HepG2 (cell line): Measurements from ENCODE around the gene PRR35. TPM values are rescaled to one million over a fixed set of nuclear protein-coding genes. Genes with fewer than 3 reads are reported as not detected.
A peak's percentile ranks its signal among the peaks of the same experiment; 100 is the strongest.

Source experiments
- AGO2 ChIP-seq: fragments of 200-400 bp; formaldehyde crosslinking; optimal IDR thresholded peaks from 2 replicates; pipeline ENCODE3; 2017; ENCODE audit warnings: mild to moderate bottlenecking, low read depth, low read length, moderate library complexity
- ATF7 ChIP-seq, 2 experiments: fragments of 450-650 bp in 1 of 2; sonication (generic) in 1 of 2; formaldehyde crosslinking in 1 of 2; IDR thresholded peaks; 2 replicates each; pipeline versions ENCODE4 v1.4.0 to v1.6.1; 2016 to 2020; ENCODE audit warnings: antibody characterized with exemption in 1 of 2, mild to moderate bottlenecking in 1 of 2, missing genetic modification reagents in 1 of 2
- CCAR2 ChIP-seq: fragments of 200-400 bp; formaldehyde crosslinking; optimal IDR thresholded peaks from 2 replicates; pipeline ENCODE3; 2018; ENCODE audit warnings: low read depth, mild to moderate bottlenecking, low read length, moderate library complexity
- CEBPB ChIP-seq: IDR thresholded peaks from 2 replicates; pipeline ENCODE4 v1.6.1; 2011; ENCODE audit warnings: low read depth, low read length, improper control_type of control experiment, borderline replicate concordance
- FOXK1 ChIP-seq: sonication (generic); formaldehyde crosslinking; IDR thresholded peaks from 2 replicates; pipeline ENCODE4 v1.4.0; 2020; ENCODE audit warnings: low read depth, missing genetic modification reagents, borderline replicate concordance
- KLF12 ChIP-seq: sonication (generic); formaldehyde crosslinking; IDR thresholded peaks from 2 replicates; pipeline ENCODE4 v1.4.0; 2020; ENCODE audit warnings: missing genetic modification reagents, borderline replicate concordance
- MXI1 ChIP-seq: IDR thresholded peaks from 3 replicates; pipeline ENCODE4 v1.6.1; 2012; ENCODE audit warnings: low read depth, low read length, inconsistent platforms, borderline replicate concordance
- PRDM15 ChIP-seq: sonication (generic); formaldehyde crosslinking; IDR thresholded peaks from 2 replicates; pipeline ENCODE4 v1.4.0; 2020; ENCODE audit warnings: missing genetic modification reagents
- PRPF4 ChIP-seq: fragments of 200-400 bp; formaldehyde crosslinking; IDR thresholded peaks from 2 replicates; pipeline ENCODE4 v1.6.1; 2016; ENCODE audit warnings: low read length, low read depth; ENCODE audit not compliant: poor library complexity, severe bottlenecking
- PTBP1 ChIP-seq: fragments of 200-400 bp; formaldehyde crosslinking; IDR thresholded peaks from 2 replicates; pipeline ENCODE4 v1.6.1; 2018; ENCODE audit warnings: low read length, low read depth; ENCODE audit not compliant: poor library complexity, severe bottlenecking
- SNRNP70 ChIP-seq: fragments of 200-400 bp; formaldehyde crosslinking; IDR thresholded peaks from 2 replicates; pipeline ENCODE4 v1.6.1; 2017; ENCODE audit warnings: mild to moderate bottlenecking, low read depth, low read length, moderate library complexity
- ZBTB34 ChIP-seq: sonication (generic); formaldehyde crosslinking; IDR thresholded peaks from 2 replicates; pipeline ENCODE4 v1.8.0; 2022; ENCODE audit warnings: mild to moderate bottlenecking, missing genetic modification reagents
- ZBTB37 ChIP-seq: sonication (generic); formaldehyde crosslinking; IDR thresholded peaks from 2 replicates; pipeline ENCODE4 v1.4.0; 2020; ENCODE audit warnings: mild to moderate bottlenecking, missing genetic modification reagents
- ZGPAT ChIP-seq: IDR thresholded peaks from 2 replicates; pipeline ENCODE4 v1.6.1; 2016; ENCODE audit warnings: mild to moderate bottlenecking
- ZNF230 ChIP-seq: sonication (generic); formaldehyde crosslinking; IDR thresholded peaks from 2 replicates; pipeline ENCODE4 v1.4.0; 2020; ENCODE audit warnings: mild to moderate bottlenecking, missing genetic modification reagents
- ZNF432 ChIP-seq: sonication (generic); formaldehyde crosslinking; IDR thresholded peaks from 2 replicates; pipeline ENCODE4 v1.5.0; 2020; ENCODE audit warnings: missing genetic modification reagents, mild to moderate bottlenecking, borderline replicate concordance
- ZNF678 ChIP-seq: sonication (generic); formaldehyde crosslinking; IDR thresholded peaks from 2 replicates; pipeline ENCODE4 v1.4.0; 2020; ENCODE audit warnings: mild to moderate bottlenecking, missing genetic modification reagents
- ZNF709 ChIP-seq: sonication (generic); formaldehyde crosslinking; IDR thresholded peaks from 2 replicates; pipeline ENCODE4 v1.5.0; 2020; ENCODE audit warnings: mild to moderate bottlenecking, missing genetic modification reagents
- ZNF790 ChIP-seq: sonication (generic); formaldehyde crosslinking; IDR thresholded peaks from 2 replicates; pipeline ENCODE4 v1.8.0; 2022; ENCODE audit warnings: missing genetic modification reagents, mild to moderate bottlenecking, borderline replicate concordance
- polyA plus RNA-seq, 8 experiments: library from polyadenylated mRNA; depleted of rRNA in 3 of 8; stranded (reverse) in 7 of 8; unstranded in 1 of 8; fragments of >200 nt; fragmentation: Illumina TruSeq in 4 of 8; extraction: Trizol in 4 of 8; gene quantifications; 2 replicates each; pipeline versions ENCODE4 v1.2.1 to v1.2.3, GENCODE V29; 2011 to 2016; ENCODE audit warnings: low read depth in 4 of 8, missing spikeins in 1 of 8, mixed read lengths in 1 of 8; ENCODE audit not compliant: insufficient read depth in 1 of 8
- total RNA-seq, 5 experiments: library from RNA; depleted of rRNA; stranded (reverse); fragments of >200 nt; fragmentation: Illumina TruSeq; extraction: Trizol; gene quantifications; 2 replicates each; pipeline ENCODE4 v1.2.3, GENCODE V29; 2016; ENCODE audit warnings: low read depth in 1 of 5

PRR35 gene
- total and polyA plus RNA-seq, 2 of the 13 experiments (the other 11 are each of a cell fraction or from before 2014, with no cell fraction given) = 0.07 to 0.16 TPM

- TF ChIP-seq ZNF678 (no peak), PRPF4 (no peak), ZGPAT (CRISPR knock-in tag) (no peak), ATF7 (IDR thresholded peaks at IDR 0.05) (no peak), ATF7 (CRISPR knock-in tag; IDR thresholded peaks at IDR 0.05) (no peak), ZNF230 (CRISPR knock-in tag) (no peak), CCAR2 (no peak), ZBTB37 (CRISPR knock-in tag) (no peak), CEBPB (no peak), AGO2 (no peak), ZBTB34 (CRISPR knock-in tag) (no peak), MXI1 (peak; percentile 62; the same call in 2 of the 3 replicates), KLF12 (CRISPR knock-in tag) (no peak), PTBP1 (no peak), SNRNP70 (no peak), ZNF709 (no peak), ZNF432 (CRISPR knock-in tag) (no peak), PRDM15 (CRISPR knock-in tag) (no peak), FOXK1 (0 out of 2 replicates have a peak, but pooled peaks have one; percentile 18), ZNF790 (CRISPR knock-in tag) (no peak)
Measured at GRCh38 chr16:569445-570254, 9.5 kb downstream of the PRR35 start, which contains the start of gene PIGQ (continued).
